DMS 273 (cell line): ENCODE results near the gene PPP1R16B.

Experiments used
- DNase-seq: peaks from one replicate; lab custom pipeline; 2025; ENCODE audit not compliant: unreplicated experiment; lab: John Stamatoyannopoulos, UW

PPP1R16B gene

GRCh38 chr20:38873050-38873581 lies 67.6 kb downstream of the PPP1R16B start:
- DNase-seq = no peak

GRCh38 chr20:38874460-38875174 lies 69.1 kb downstream of the PPP1R16B start:
- peak; percentile 70 for DNase-seq

- peak; percentile 65 for DNase-seq
Observed at GRCh38 chr20:38875175-38875993, 69.9 kb downstream of the PPP1R16B start.

GRCh38 chr20:38877483-38877882 lies 72.0 kb downstream of the PPP1R16B start:
- no peak for DNase-seq

DNA sequence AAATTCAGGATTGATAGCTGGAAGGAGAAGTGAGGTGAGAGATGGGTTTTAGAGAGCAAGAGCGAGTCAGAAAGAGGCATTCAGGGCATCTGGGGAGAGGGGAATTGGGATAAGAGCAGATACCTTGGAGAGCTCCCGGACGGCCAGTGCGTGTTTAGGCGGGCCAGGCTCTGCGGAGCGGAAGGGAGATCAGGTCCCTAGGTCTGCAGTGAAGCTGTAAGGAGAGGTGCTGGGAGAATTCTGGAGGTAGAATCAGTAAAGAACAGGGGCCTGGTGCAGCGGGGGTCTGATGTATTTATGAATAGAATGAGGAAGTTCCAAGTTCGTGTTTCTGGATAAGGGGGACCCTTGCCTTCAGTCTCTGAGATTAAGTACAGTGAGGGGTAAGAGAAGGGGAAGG lies 73.4 kb downstream of the PPP1R16B start:
- peak; percentile 17 for DNase-seq

GRCh38 chr20:38880952-38881735 lies 75.6 kb downstream of the PPP1R16B start:
- peak; percentile 59 for DNase-seq

- no peak for DNase-seq
Observed at GRCh38 chr20:38881806-38882440, 76.4 kb downstream of the PPP1R16B start.

DNA sequence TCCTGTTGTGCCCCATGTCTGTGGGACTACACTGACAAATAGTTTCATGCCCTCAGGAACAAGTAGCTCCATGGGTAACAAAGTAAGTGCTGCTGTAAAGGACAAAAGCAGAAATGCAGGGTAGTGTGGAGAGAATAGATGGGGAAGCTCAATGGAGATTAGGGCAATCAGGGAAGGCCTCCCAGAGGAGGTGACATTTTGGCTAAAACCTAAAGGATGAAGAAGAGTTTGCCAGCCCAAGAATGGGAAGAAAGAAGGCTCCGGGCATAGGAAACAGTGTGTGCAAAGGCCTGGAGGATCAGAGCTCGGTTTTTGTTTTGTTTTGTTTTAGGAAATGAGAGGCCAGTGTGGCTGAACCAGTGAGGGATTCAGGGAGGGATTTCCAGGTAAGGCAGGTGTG lies 77.1 kb downstream of the PPP1R16B start:
- DNase-seq = no peak

DNA sequence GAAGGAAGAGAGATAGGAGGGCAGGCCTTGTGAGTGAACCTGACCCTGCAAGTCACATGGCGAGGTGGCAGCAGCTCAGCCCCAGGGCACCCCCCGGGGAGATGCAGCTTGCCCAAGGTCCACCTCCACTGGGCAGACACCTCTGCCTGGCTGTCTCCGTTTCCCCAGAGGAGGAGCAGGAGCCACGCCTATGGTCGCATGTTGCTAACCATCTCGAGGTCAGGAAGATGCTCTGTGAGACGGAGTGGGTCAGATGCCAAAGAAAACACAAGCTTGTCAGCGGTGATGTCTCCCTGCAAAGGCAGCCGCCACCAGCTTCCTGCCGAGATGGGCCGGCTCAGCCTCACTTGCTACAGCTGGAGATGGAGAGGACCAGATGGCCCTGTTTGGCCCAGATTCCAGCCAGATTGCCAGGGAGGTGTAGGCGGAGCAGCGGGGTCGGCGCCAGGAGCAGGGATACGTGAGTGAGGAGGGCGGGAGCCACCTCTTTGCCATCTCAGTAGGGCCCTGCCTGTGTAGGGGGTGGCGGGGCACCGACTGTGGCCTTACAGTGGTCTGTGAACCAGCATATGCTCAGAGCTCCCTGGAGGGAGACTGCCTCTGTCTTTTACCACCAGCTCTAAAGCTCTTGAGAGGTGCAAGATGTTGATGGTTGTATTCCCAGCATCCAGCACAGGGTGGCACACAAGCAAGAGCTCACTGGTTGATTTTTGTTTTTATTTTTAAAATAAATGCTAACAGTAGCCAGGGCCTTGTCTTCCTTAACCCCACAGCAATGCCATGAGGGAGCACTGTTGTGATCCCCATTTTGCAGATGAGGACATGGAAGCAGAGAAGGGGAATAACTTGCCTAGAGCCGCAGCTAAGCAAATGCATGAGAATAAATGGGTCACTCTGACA lies 77.8 kb downstream of the PPP1R16B start:
- peak; percentile 99 for DNase-seq

- peak; percentile 40 for DNase-seq
Observed at GRCh38 chr20:38883981-38884733, 78.7 kb downstream of the PPP1R16B start.

DNA sequence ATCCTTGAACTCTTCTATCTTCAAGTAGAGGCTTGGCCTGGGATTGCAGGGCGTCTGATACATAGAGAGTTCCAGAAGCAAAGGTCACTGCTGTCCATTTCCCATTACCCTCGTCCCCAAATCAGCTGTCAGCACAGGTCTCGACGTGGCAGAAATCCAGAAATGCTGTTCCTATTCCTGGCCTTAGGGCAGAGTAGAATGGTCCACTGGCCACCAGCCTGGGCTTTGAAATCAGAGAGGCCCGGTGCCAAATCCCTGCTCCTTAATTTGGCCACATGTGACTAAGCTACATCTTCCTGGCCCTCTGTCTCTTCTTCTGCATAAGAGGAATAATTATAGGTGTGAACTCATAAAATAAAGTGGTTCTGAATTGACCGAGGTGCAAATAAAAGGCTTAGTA lies 79.9 kb downstream of the PPP1R16B start:
- DNase-seq = no peak

DNA sequence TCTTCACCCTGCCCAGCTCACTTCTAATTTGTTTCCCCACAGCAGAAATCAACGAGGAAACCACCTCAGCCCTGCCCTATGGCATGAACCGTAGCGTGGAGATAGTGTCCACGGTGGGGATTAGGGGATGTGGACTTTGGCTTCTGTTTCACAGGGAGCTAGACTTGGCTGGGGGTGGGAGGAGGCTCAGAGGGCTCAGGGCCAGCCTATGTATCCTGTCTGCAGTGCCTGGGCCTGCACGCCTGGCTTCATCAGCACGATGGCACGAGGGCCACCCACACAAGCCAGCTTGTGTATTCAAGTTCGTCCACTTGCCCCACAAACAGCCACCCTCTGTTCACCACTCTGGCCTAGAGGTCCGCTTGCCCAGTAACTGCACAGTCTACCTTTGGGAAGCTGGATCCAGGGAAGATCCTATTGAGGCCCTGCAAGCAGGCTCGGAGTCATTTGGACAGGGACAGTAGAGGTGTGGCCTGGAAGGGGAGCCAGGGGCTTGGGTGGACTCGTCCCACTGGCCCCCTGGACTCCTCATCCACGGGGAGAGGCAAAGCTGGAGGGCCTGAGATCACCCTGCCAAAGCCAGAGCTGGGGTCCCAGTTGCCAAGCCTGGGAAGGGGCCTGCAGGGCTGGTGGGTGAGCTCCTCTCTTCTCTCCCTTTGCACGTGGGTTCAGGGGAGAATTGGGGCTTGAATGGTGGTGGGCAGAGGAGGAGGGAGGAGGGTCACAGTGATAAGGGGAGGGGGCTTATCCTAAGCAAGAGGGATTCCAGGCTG lies 82.7 kb downstream of the PPP1R16B start:
- no peak for DNase-seq

GRCh38 chr20:38889050-38889449 lies 83.6 kb downstream of the PPP1R16B start:
- DNase-seq = no peak

DNA sequence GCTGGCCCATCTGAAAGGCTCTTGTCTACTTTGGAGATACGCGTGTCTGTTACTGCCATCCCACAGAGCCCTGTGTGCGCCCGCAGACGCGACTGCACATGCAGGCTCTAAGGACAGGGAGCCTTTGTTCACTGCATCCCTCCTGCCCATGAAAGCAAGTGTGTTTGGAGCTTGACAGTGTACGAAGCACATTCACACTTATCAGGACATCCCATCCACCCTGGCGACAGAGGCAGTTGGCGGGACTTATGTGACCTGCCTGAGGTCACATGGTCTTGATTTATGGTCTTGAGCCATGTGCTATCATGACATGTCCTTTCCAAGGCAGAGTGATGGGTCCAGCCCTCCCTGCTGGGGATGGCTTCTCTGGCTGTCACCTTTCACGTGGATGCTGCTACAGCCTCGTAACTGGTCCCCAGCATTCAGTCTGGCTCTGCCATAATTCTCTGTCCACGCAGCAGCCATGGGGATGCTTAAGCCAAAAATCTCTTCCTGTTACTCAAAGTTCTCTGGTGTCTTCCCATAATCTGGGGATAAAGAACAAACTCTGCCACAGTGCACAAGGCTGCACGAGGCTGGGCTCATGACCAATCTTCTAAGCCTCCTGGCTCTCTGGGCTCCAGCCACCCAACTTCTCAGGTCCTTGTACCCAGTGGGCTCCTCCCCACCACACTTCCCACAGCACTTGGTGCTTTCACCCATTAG lies 84.4 kb downstream of the PPP1R16B start:
- DNase-seq = no peak

- no peak for DNase-seq
Observed at GRCh38 chr20:38890497-38890818, 85.0 kb downstream of the PPP1R16B start.

DNA sequence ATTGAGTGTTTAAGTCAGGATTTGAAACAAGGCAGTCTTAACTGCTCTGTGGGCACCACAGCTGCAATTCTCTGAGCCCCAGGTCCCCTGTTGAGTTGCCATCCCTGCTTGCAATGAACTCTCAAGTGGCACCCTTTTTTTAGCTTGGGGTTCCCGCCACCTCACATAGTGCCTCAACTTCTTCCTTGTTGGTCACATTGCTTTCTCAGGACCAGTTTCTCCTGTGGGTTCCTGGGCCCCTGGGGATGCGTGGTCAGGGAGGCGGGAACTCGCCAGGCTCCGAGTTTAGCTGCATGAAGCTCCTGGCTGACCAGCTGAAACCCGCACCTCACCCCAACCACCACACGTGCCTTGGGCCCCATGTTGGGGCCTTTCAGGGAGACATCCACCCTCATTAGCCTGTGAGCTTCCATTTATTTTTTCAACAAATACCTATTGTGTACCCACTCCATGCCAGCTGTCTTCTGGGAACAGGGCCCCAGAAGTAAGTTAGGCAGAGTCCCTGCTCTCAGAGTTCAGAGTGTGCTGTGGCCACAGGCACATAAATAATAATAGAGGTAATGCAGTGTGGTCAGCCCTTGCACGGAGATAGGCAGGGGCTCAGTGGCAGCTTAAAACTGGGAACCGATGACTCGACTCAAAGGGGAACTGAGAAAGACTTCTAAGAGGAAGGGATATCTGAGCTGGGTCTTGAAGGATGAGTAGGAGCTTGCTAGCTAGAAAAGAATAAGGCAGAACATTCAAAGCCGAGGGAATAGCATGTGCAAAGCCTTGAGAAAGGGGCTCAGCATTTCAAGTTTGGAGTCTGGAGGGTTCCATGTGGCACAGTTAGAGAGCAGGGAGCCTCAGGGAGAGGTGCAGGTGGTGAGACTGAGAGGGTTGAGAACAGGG lies 86.8 kb downstream of the PPP1R16B start:
- no peak for DNase-seq

- DNase-seq = no peak
Observed at GRCh38 chr20:38893056-38893564, 87.6 kb downstream of the PPP1R16B start.
